Amniotic stem cell (primary cell): Measurements from ENCODE around the gene PYROXD2.

Experiments used
- DNase-seq: peaks from one replicate; lab custom pipeline; 2025; lab: John Stamatoyannopoulos, UW

Gene PYROXD2

DNA sequence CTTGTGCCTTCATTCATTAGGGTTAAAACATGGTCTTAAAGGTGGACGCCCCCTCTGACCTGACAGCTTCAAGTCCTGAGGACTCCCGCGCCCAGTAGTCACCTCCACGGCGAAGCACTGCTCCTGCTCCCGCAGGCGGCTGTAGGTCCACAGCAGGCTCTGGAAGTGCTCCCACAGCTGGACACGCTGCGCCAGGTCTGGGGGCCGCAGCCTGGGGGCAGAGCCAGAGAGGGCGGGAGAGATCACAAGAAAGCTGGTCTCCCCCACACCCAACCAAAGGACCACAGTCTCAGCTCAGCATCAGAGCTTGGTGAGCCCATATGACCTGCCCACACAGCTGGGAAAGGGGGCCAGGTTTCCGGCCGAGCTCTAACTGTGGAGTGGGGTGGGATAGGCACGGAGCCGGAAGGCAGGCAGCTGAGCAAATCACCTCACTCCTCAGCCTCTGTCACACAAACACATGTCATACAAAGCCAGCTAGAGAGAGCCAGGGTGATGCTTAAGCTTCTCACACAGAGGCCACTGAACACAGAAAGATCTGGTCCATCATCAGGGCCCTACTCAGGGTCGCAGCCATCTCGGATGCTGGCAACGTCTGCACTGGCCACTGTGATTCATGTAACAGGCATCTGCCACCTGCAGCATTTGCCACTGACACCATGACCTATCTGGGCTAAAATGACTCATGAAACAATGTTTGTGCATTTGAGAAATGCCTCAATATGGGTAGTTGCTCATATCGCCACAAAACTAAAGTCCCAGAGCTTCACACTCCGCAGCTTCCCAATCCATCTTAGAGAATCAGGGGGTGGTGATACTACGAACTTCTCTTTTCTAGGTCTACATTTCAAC is 19.1 kb upstream of the PYROXD2 start:
- DNase-seq, result no peak

DNA sequence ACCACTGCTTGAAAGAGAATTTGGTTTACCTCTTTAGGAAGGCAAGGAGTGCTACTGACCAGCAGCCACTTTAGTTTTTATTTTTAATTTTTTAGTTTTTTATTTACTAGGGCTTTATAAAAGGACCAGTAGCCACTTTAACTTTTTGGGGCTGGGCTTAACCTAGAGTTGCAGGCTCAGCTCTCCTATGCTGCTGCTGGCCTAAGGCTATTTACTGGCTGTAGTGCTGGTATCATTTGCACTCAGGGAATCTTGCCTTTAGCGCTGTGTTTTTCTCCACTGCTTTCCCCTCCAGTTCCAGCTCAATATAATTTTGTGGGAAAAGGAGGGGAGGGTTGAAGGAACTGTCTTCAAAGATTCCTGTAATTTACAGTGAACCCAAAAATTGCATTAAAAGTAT is 18.4 kb upstream of the PYROXD2 start:
- no peak for DNase-seq

DNA sequence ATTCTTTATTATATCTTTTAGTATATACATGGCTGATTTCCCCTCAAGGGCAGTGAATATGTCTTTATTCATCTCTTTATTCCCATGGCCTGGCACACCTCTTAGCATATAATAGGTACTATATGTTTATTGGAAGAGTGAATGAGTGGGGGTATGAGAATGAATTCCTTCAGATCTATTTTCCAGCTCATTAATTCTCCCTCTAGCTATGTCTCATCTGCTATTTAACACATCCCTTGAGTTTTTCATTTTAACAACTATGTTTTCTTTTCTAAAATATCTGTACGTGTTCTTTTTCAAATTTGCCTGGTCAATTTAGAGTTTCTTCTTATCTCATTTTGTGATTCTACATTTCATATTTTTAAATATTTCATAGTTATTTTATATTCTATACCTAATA is 17.3 kb upstream of the PYROXD2 start:
- DNase-seq, result no peak

DNA sequence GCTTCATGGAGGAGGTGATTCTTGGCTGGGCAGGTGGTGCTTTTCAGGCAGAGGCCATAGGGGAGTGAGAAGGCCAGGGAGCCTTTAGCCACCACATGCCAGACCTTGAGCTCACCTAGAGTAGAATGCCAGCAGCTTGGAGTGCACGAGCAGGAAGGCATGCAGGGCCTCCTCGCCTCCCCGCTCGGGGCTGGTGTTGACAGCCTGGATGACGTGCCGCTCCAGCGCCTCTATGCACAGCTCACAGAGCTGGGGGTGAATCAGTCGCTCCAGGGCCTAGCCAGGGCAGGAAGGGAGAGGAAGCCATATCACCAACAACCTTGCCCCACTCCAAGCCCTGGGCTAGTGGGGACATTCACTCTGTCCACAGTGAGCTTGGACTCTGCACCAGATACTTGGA is 16.0 kb upstream of the PYROXD2 start:
- DNase-seq, result no peak

DNA sequence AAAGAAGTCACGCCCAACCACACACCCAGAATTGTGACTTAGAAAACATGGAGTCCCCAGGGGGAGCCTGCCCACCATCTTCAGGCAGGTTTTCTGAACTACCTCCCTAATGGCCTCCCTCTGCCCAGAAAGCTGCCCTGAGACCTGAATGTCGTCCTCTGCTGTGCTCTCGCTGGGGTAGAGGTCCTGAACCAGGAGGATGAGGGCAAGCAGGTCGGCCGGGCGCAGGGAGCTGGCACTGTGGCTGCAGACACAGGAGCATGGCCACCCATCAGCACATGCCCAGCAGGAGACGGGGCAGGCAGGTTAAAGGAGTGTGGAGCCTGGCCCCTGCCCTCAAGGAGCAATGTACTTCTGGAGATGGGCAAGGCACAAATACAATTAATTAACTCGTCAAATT is 15.4 kb upstream of the PYROXD2 start:
- no peak for DNase-seq

DNA sequence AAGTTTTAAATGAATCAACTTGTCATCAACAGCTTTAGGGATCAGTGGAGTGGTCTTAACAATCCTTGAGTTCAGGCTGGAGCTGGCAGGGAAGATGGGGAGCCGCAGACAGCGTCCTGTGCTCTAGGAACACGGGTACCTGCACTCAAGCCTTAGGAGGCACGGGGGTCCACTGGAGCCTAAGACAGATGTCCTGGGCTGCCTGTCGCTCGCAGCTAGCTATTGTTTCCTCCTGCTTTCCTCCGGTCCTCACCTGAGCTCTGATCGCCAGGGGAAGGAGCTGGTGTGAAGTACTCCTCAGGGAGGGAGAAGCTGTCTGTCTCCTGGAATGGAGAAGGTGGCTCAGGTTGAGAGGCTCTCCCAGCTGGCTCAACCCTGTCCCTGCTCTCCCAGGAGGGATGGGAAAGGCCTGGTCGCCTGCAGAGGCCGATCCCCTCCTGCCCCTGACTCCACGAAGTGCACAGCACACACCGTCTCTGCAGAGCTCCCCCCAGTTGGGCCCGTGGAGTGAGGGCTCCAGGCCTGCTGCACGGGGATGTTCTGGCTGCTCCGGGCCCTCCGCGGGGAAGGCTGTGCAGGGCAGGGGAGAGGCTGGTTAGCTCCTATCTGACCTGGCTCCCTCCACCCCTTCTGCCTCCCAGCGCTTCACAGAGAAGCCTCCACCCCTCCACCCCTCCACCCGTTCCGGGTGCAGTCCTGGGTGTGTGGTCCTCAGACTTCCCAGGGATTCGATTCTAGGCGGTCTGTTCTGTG is 14.5 kb upstream of the PYROXD2 start:
- no peak for DNase-seq

DNA sequence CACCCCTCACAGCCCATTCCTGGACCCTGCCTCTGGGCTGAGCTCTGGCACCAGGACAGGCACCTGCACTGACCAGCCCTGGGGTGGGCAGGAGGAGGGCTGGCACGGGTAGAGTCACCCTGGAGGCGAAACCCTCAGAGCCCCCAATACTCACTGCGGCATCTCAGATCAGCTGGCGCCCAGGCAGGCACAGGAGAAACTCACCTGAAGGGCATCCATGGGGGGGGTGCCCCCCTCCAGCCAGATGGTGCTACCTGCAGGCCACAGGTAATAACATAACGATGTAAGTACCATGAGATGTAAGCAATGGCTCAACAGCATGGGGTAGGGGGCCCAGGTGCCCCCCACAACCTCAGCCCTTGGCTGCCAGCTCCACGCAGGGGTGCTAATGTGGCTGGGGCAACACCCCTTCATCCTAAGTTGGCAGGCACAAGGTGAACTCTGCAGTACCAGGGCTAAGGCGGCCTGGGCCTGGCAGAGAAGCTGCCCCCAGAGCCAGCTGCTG is 12.1 kb upstream of the PYROXD2 start:
- DNase-seq, result no peak

DNA sequence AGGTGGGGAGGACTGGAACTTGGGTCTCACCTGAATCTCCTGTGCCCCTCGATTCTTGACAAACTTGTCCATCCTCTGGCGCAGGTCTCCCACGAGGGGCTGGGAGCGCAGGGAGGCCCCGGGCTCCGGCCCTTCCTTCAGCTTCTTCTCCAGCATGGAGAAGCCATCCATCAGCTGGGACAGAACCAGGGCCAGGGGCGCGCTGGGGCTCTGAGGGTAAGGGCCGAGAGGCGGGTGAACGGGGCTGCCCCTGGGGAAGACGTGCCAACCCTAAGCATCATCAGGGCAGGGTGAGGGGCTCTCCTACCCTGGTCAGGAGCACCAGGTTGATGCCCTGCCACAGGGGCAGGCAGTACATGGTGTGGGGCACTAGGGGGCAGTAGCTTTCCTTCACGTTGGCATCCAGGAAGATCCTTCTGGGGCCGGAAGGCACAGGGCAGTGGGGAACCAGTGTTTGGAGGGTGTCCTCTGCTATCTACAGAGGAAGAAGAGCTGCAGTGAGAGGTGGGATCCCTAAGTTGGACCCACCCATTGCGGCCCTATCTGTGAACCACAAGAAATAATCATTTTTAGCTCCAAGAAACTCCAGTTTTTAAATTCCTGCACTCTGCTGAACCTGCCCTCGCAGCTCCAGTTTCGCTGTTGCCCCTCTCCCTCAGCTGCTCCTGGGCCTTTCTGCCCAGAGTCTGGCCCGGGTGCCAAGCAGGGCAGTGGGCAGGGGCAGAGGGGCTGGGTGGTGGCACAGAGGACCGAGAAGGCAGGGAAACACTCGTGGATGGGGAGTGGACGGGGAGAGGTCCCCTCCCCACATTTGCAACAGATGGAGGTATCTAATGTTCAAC is 10.8 kb upstream of the PYROXD2 start:
- DNase-seq, result no peak

DNA sequence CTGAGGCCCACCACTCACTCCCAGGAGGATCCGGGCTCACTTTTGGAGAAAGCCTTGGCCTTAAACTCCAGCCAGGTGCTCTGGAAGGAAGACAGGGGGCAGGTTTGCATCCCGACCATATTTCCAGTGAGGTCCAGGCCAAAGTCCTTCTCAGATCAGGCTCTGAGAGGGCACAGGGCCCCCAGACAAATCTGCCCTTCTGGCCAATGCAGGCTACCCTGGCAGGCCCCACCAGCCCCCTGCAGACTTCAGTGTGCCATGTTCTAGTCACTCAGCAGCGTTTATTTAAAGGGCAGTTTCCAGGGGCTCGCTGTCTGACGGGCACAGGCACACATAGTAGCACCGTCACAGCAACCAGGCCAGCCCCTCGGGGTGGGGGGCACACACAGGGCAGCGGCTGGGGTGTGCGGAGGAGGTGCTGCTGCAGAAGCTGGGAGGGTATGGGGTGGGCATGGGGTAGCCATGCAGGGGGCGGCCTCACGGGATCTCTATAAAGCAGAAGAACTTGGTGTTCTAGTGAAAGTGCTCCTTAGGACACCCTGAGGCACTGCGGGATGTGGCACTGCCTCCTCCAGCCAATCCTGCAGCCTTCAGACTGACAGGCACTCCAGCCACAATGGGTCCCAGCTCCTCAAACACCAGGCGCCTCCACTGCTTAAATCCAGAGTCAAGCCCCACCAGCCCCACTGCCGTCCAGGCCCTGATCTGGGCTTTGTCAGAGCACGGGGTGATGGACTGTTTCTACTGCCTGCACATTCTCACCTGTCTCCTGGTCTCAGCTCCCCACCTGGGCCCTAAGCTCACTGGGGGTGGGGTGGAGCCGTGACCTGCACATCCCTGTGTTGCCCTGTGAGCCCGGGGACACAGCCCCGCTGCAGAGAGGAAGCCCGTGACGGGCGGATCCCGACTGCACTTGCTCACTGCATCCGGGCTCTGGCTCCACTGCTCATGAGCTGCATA is 9.6 kb upstream of the PYROXD2 start:
- no peak for DNase-seq

DNA sequence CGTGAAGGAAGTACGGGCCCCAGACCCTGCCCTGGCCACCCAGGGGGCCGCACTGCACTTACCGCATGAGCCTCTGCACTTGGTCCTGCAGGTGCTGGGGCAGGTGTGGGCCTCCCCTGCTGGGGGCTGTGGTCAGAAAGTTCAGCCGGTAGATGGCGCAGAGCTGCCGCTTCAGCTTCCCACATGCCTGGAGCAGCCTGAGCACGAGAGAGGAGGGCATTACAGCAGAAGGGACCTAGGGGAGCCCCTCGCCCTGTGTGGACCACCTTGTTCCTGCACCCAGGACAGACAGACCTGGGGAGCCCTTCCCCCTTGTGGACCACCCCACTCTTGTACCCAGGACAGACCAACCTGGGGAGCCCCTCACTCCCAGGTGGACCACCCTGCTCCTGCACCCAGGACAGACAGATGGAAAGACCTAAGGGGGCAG is 8.7 kb upstream of the PYROXD2 start:
- no peak for DNase-seq

DNA sequence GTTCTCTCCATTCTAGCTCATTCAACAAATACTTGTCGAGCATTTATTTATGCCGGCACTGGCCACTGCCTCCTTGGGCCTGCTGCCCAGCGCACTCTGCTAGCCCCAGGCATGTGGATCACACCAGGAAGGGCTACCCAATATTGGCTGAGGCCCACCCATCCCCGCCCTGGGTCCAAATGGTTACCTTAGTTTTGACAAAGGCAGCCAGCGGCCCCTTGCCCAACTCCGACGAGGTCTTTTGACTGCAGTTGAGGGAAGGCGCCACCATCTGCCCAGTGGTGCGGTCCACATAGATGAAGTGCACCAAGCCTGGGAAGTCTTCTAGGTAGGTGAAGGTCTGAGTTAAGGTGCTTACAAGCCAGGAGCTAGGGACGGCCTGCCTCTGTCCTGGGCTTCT is 7.2 kb upstream of the PYROXD2 start:
- DNase-seq, result no peak

DNA sequence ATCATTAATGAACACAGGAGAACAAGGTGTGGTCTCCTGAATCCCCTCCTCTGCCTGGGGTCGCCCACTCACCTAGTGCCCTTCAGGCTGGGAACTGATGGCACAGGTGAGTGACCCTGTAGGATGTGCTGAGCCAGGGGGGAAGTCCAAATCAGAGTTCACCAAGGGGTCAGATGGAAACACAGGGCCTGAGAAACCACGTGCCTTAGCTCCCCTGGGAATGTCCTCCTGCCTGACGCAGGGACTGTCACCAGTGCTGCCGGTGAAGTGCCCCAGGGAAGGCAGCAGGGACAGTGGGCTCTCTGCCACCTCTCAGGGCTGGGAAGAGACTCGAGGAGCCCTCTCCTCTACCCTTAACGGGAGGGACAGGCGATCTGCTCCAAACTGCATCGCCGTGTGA is 5.8 kb upstream of the PYROXD2 start:
- no peak for DNase-seq

DNA sequence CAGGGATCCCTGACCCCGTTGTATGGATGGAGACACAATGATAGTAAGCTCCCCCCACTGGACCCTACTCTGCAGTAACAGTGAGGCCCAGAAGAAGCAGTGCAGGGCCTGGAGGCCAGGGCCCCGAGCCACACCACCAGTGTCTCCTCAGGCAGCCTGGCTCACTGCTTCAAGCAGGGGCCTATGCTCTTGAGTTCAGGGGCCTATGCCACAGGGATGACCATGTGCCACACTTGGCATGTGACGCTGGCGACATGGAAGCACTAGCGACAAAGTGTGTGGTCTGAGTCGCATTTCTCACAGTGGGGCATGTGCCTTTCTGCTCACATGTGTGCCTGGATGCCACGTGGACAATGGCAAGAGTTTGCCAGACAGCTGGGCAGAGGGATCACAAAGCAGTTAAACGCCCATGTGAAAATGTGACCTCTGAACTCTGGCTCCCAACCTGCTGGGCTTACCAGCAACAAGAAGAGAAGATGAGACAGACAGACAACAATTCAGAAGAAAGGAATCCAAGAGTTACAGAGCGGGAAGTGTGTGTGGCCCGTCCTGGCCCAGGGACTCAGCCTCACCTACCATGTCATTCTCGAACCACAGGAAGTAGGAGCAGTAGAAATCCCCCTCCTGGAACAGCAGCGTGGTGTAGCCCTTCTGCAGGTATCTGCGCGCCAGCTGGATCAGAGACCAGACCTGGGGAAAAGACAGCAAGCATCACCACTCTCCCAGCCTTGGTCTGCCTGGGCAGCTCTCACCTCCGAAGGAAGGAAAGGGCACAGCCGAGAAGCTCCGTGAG is 4.7 kb upstream of the PYROXD2 start:
- DNase-seq, result no peak

DNA sequence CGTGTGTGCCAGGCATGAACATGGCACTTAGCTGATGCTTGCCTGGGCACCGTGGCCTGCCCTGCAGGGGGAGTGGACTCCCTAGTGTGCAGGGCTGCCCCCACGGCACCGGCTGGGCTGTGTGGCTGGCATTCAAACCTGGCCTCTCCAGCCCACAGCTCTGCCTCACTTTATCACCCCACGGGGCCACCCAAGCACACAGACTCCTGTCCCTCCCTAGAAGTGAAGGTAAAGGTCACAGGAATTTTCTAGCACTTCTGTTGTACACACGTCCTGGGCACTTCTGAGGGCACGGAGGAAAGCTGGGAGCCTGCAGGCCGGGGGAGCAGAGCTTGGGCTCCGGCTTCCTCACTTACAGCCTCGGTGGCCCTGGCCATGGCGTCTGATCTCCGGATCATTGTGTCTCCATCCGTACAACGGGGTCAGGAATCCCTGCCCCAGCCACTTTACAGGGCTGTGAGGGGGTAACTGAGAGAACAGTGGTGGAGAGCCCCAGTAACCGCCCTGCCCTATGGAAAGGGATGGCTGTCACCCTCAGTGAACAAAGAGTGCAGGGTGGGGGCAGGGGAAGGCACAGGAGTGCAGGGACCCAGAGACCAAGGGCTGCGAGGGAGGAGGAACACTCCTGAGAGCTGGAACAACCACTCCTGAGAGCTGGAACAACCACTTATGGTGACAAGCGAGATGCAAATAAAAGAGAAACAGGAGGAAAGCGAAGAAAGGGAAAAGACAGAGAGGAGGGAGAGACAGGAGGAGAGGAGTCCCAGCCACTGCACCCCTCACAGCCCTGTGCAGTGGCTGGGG is 3.9 kb upstream of the PYROXD2 start:
- no peak for DNase-seq

DNA sequence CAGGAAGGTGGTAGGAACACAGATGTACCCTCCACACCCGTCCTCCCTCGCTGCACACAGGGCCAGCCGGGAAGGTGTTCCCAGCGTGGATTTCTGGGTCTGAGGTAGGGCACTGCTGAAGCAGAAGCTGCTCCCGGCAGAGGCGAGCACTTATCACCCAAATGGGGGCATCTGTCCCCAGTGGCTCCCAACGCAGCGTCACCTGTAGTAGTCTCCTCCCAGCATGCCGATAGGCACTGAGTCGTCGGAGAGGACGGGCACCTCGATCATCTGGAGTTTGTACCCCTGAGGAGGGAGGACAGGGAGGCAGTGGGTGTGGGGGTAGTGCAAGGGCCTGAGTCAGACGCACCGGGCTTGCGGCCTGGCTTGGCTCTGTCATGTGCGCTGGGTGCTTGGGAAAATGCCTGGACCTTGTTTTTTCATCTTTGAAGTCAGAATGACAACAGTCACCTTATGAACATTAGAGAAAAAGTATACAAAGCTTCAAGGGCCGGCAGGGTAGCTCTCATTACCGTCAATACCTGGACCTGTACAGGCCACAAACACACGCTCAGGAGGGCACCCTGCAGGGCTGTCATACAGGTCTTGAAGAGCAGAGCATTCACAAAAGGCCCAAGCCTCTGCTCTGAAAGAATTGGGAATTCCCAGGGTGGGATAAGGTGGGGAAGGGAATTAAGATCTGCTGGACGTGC is 3.1 kb upstream of the PYROXD2 start:
- no peak for DNase-seq

DNA sequence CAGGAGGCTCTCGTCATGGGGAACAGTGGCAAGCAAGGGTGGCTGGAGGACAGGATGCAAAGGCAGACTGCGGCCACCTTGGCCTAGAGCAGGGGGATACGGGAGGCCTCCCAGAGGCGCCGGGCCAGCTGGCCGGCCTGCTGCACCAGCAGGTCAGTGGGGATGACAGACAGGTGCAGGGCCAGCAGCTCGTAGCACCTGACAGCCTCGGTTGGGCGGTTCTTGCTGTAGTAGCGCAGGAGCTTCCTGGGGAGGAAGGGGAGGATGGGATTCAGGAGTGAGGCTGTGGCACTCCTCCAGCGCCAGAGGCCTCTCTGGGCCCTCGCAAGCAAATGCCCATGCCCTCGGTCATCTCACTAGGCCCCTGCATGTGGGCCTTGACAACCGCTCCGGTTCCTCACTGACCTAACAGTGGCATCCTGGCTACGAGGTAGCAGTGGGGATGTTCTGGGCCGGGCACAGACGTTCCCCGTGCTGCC is 2.5 kb upstream of the PYROXD2 start:
- DNase-seq, result no peak

DNA sequence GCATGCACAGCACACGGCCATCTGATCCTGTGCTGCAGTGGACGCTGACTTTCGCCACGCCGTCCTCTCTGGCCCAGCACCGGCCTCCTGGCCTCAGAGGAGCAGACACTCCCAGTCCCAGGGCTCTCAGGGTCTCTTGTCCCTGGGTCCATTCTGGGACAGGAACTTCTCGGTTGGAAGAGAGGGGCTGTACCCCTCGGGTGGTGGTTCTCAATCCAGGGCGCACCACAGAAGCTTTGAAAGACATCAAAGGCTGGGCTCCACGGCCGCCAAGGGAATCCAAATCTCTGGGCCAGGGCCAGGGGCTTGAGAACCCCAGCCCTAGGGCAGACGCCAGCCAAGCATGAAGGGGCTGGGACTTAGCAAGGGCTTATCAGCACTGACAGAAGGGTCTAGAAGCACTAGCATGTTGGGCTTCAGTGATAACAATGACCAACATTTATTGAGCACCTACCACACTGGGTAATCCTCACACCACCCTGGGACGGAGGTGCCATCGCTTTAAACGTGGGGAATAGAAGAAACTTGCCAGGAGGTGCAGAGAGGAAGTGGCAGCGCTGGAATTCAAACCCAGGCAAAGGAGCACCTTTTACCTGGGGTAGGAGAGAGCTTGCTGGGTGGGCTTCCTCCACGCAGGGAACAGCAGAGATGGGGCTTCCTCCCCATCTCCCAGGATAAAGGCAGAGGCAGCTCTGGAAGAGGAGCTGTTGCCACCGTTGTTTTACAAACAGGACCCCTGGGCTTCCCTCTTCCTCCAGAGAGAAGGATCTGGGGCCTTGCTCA is 1.8 kb upstream of the PYROXD2 start:
- no peak for DNase-seq

DNA sequence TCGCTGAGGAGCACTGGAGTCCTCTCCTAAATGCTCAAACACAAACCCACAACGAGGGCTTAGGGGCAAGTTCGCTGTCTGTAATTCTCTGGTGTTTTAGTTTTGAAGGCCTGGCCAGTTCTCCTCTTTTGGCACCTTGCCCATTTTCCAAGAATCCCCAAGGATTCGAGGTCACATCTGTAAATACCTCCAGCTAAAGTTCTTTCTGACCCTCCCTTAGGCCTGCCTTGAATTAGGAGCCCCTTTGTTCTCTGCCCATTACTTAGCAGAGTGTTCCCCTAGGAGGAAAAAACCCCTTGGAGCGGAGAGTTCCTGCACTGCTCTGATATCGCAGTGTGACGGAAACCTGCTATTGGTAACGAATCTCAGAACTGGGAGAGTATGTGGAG is 743 bp upstream of the PYROXD2 start:
- no peak for DNase-seq
